Inferior parietal cortex (tissue), 1 donor: ENCODE results near the gene FGFRL1.
"Not testable (repeated sequence)": the region's sequence is repeated elsewhere in the genome, so short reads cannot be mapped to it uniquely, and the experiment has no call there.

Source experiments
- DNase-seq: peaks from one replicate; pipeline ENCODE4 v3.0.0-alpha.2; 2016; ENCODE audit errors: extremely low spot score

FGFRL1 gene

DNA sequence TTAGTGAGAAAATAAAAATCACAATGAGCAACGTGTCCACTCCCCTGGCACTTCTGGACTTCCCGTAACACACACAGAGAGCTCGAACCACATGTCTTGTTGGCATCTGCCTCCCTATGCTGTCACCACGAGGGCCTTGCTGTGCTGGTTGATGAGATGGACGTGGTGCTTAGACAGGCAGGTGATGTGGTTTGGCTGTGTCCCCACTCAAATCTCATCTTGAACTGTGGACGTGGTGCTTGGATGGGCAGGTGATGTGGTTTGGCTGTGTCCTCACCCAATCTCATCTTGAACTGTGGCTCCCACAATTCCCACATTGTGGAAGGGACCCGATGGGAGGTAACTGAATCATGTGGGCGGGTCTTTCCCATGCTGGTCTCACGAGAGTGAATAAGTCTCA, 40.0 kb downstream of the FGFRL1 start:
- DNase-seq: no peak

DNA sequence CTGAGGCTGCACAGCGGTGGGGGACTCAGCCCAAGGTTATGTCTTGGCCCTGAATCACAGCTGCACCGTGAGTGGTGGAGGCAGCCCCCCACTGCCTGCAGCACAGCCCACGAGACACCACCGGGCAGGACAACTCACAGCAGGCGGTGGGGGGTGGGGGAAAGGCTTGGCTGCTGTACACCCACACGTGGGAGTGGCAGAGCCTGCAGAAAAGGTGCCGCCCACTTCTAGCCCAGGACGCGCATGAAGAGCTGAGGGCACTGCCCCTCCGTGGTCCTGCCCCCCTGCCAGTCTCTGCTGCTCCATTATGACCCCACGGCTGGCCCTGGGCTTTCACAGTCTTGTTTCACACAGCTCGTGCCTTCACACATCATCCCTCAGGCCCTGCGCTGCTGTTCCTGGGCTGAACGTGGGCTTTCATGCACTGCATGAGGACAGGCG, 40.8 kb downstream of the FGFRL1 start:
- DNase-seq: no peak

DNA sequence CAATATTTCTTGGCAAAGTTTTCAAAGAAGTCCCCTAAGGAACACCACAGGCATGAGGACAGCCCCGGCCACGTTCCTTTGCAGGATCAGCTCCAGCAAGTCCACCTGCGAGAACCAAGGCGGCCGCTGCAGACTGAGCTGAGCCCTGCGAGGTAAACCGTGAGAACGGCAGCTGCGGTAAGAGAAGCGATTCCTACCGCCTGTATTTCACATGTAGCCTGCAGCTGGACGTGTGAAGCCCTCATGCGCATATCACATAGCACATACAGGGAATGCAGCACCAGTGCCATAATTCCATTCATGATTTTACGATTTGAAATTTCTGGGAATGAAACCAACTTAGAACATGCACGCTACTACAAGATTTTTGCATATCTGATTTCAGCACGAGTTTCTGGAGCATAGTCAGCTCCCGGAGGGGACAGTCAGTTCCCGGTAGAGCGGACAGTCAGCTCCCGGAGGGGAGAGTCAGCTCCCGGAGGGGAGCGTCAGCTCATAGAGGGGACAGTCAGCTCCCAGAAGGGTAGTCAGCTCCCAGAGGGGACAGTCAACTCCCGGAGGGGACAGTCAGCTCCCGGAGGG, 41.7 kb downstream of the FGFRL1 start:
- peak; percentile 11 for DNase-seq

DNA sequence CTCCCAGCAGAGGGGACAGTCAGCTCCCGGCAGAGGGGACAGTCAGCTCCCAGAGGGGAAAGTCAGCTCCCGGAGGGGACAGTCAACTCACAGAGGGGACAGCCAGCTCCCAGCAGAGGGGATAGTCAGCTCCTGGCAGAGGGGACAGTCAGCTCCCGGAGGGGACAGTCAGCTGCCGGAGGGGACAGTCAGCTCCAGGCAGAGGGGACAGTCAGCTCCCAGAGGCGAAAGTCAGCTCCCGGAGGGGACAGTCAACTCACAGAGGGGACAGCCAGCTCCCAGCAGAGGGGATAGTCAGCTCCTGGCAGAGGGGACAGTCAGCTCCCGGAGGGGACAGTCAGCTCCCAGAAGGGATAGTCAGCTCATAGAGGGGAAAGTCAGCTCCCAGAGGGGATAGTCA, 42.5 kb downstream of the FGFRL1 start:
- not testable (repeated sequence) for DNase-seq

DNA sequence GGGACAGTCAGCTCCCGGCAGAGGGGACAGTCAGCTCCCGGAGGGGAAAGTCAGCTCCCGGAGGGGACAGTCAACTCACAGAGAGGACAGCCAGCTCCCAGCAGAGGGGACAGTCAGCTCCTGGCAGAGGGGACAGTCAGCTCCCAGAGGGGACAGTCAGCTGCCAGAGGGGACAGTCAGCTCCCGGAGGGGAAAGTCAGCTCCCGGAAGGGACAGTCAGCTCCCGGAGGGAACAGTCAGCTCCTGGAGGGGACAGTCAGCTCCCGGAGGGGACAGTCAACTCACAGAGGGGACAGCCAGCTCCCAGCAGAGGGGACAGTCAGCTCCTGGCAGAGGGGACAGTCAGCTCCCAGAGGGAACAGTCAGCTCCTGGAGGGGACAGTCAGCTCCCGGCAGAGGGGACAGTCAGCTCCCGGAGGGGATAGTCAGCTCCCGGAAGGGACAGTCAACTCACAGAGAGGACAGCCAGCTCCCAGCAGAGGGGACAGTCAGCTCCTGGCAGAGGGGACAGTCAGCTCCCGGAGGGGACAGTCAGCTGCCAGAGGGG, 43.3 kb downstream of the FGFRL1 start:
- DNase-seq: not testable (repeated sequence)

DNA sequence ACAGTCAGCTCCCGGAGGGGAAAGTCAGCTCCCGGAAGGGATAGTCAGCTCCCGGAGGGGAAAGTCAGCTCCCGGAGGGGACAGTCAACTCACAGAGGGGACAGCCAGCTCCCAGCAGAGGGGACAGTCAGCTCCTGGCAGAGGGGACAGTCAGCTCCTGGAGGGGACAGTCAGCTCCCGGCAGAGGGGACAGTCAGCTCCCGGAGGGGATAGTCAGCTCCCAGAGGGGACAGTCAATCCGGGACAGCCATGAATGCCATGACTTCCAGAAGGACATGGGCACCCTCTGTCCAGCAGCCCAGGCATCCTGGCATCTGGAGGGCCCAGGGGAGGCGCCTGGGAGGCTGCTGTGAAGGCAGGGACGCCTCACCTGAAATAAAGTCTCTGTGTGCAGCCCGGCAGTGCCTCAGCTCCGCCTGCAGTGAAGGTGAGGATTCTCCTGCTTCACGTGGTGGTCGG, 43.8 kb downstream of the FGFRL1 start:
- DNase-seq: not testable (repeated sequence)

DNA sequence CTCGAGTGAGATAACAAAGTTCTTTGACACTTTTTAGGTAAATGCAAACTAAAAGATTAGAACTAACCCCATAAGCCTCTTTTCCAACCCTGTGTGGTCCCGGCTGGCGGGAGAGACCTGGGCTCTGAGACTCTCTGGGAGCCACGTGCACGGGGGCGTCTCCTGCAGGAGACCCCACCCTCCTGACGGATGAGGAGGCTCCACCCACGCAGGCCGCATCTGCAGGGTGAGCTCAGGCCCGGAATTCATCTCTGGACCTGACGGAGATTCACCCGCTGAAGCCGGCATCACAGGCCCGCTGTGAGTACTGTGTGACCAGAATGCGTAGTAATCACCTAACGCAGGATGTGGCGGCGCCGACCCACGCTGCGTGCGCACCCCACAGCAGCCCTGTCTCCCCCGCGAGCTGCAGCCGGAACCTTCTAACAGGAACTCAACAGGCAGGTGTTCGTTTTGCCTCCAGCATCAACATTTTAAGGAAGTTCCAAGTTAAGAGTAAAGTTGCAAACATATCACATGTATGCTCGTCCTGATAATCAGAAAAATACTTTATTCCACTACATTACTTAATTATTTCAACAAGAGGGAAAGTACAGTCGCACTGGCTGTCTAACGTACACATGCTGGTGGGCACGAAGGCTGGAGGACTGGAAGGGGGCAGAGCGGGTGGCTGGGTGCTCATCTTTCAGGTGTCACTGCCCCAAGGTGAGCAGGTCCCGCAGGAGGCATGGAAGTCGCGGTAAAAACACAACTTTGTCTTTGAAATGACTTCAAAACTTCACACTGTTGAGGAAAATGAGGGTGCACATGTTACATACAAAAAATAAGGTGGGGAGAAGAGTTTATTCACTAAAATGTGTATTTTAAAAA, 44.5 kb downstream of the FGFRL1 start:
- no peak for DNase-seq

DNA sequence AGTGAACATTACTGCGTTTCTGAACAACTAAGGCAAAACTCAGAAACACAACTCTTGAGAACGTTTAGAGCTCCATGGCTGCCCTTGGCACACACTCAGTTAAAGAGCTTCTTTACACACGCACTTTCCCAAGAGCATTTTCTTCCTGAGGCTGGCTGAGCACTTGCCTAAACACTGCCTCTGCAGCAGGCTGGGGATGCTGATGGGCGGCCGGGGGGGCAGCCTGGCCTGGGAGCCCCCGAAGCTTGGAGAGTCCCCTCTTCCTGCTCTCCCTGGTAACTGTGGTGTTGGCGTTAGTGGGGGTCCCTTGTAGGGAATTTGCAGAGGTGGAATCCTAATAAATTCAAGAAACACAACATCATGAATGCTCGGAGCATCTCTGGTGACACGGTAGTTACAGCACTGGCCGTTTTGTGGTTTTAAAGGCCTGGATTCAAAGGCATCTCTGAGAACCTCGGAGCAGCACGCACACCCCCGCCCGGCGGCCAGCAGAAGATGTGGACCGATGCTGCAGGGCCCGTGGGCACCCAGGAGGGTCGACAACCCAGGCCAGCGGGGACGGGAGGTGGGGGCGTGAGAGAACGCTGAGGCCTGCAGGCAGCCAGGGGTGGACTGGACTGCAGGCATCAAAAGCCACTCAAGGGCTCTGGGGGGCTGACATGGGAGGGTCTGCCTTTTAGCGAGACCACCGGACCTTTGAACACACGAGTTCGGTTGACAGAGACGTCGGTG, 45.4 kb downstream of the FGFRL1 start:
- DNase-seq: no peak

DNA sequence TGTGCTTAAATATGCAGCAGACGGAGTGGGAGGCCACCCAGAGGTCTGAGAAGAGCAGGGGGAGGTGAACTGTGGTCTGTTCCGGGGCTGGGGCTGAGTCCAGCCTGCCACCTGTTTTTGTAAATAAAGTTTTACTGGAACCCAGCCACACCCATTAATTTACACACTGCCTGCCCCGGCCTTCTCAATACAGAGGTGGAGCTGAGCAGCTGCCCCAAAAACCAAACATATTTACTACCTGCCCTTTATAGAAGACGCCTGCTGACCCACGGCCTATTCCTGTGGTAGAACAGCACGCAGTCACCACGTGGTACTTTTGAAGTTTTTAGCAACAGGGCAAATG, 45.9 kb downstream of the FGFRL1 start:
- no peak for DNase-seq

DNA sequence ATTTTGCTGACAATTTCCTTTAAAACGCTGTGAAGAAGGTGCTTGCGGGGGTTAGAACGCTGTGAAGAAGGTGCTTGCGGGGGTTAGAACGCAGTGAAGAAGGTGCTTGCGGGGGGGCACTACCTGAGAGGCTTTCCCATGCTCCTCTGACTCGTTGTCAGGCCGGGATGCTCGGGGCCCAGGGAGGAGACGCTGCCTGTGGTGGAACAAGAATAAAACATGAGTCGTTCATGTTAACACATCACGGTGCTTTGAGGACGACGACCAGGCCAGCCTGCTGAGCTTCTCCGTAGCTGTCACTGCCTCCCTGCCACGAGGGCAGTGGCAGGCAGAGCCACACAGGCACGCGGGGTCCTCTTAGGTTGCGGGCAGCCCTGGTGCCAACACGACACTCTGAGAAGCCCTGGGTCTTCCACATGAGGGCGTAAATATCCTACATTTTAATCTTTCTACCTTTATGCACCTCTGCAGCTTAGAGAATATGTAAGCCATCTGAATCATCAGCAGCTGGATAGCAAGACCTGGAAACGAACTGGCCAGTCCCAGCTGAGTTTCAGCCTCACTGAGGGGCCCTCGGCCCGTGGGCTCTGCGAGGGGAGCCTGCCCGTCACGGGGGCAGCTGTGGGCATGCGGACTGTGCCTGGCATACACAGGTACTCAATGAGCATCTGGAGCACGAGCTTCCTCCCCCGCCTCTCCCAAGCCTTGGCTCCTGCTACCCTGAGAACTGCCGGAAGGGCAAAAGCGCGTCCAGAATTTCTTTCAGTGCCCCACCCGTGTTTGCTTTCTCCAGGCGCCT, 47.0 kb downstream of the FGFRL1 start:
- no peak for DNase-seq

DNA sequence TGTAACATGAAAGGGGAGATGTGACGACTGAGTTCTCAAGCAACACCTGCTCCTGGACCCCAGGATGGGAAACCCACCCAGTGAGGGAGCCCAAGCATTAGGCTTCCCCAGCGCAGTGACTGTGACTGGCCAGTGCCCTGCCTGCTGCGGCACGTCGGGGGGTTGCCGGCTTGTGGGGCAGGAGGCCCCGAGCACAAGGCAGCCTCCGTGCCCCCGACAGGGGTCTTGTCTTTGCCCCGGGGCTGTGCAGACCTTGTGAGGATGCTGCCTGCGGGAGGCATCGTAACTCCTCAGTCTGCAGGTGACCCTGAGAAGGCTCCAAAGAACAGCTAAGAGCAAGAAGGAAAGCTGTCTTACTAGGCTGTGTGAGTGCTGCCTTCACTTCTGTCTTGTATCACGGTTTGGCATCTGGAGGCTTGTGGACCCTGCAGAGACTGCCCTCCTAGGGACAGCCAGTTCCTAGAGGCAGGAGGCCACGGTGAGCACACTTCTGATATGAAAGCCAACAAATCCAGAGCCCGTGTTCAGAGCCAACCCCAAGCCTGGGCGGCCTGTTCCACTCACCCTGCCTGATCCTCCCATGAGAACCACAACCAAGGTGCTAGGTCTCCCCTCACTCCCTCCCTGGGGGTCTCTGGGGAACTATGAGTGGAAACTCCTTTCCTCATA, 47.7 kb downstream of the FGFRL1 start:
- no peak for DNase-seq

DNA sequence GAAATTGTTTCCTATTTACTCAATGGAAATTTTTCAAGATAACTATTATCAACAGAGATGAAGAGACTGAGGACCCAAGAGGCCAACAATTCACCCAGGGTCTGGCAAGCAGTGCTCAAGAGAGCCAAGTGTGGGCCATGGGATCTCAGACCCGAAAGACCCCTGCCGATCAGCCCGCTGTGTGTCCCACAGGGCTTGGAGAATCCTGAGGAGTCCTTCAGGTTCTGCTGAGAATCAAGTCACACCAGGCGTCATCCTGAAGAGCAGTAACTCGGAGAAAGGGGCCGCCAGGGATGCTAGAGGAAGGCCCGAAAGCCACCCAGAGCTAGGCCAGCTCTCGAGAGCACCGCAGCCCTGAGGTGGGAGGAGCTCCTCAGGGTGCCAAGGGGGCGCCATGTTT, 48.7 kb downstream of the FGFRL1 start:
- DNase-seq: no peak

DNA sequence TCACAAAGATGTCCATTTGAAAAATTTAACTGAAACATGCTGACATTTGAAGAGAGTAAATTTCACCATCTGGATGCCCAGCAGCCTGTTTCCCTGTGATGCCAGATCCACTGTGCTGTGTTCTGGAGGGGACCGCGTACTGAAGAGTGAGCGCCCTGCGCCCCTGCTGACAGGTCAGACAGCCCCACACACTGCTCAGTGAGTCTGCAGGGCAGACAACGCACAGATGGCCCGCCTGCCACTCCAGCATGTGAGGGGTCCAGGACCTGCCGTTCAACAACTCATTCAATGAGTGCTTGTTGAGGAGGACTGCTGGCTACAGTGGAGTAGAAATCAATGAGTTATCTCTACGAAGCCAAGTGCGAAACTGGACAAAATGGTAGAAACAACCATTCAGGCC, 49.2 kb downstream of the FGFRL1 start:
- DNase-seq: no peak

DNA sequence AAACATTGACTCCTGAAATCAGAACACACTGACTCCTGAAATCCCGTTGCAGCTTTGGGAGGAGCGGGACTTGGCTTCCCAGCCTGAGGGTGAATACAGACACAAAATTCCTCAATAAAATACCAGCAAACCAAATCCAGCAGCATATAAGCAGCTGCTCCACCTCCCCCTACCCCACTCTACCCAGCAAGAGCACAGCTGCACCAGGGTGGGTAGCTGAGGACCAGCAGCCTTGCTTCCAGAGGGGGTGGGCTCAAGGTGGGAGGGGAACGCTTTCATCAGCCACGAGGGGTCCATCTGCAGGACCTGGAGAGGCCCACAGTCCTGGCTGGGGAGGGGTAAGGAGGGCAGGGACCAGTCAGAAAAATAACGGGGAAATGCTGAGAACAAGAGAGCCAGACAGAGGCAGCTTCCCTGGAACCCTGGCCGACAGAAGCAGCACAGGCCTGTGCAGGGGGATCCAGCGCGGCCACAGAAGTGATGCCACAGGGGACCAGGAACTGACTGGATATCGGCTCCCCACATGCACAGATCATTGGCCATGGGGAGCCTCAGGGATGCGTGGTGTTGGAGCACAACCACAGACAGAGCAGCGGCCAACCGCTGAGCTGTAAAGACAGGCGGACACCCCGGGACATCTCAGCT, 49.8 kb downstream of the FGFRL1 start:
- no peak for DNase-seq

DNA sequence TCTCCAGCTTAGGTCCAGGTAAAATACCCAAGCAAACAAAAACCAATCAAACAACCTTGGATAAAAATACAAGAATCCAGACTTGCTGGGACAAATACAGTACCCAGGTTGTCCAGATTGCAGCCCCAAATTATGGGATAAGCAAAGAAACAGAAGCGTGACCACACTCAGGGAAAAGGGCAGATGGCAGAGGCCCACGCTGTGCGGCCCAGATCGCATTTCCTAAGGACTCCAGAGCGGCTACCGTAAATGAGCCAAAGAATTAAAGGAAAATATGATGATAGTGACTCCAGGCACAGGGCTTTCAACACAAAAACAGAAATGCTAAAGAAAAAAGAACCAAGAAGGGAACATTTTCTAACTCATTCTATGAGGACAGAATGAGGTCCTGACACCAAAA, 50.3 kb downstream of the FGFRL1 start:
- DNase-seq: no peak

DNA sequence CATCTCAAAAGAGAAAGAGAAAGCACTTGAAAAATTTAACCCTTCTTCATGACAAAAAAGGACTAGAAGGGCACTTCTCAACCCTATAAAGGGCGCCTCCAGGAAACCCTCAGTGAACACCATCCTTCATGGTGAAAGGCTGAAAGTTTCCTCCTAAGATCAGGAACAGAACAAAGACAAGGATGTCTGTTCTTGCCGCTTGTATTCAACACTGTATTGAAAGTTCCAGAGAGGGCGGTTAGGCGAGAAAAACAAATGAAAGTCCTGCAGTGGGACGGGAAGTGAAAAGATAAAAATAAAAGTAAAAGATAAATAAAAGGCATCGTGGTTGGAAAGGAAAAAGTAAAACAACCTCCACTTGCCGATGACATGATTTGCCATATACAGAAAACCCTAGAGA, 51.0 kb downstream of the FGFRL1 start:
- DNase-seq: no peak

DNA sequence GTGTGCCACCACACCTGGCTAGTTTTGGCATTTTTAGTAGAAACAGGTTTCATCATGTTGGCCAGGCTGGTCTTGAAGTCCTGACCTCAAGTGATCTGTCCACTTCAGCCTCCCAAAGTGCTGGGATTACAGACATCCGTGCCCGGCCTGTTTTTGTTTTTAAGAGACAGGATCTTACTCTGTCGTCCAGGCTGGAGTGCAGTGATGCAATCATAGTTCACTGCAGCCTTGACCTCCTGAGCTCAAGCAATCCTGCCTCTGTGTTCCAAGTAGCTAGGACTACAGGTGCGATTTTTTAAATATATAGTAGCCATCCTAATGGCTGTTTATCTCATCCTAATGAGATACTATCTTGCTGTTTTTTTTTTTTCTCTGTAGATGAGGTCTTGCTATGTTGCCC, 54.3 kb downstream of the FGFRL1 start:
- DNase-seq: no peak

DNA sequence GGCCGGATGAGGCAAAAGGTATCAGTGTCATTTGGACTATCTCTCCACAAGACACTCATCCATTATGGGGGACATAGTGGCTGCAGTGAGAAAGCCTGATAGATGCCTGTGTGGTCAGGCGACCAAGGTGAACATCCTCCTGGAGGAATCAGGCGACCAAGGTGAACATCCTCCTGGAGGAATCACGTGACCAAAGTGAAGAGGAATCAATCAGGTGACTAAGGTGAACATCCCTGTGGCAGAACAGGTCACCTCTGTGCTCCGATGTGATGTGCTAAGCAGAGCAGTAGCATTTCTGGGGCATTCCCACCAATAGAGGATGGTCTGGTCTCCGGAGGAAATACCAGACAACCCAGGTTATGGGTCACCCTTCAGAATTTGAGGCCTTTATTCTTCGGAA, 58.0 kb downstream of the FGFRL1 start:
- DNase-seq: no peak

DNA sequence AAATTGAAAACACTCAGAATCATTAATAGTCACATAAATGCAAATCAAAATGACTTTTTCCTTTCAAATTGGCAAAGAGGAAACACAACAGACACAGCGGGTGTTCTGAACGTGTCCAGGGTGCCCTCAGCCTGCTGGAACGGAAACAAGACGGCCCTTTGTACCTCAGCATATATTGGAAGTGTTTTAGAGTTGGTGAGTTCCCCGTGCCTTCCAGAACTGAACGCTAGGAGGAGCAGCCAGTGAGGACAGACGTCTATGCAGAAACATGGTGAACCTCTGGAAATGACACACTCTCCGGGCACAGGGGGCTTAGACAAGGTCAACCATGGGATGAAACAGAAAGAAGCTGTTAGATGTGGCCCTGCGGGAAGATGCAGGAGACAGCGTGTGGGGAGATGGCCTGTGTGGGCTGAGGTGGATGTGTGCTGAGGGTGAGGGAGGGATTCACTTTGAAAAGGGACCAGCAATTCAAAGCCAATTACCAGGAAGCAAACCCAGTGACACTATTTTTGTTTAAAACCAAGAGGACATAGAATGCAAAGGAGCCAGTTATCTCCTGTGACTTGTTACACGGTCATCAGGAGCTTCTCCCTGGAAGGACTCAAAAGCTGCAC, 61.5 kb downstream of the FGFRL1 start:
- peak; percentile 63 for DNase-seq

DNA sequence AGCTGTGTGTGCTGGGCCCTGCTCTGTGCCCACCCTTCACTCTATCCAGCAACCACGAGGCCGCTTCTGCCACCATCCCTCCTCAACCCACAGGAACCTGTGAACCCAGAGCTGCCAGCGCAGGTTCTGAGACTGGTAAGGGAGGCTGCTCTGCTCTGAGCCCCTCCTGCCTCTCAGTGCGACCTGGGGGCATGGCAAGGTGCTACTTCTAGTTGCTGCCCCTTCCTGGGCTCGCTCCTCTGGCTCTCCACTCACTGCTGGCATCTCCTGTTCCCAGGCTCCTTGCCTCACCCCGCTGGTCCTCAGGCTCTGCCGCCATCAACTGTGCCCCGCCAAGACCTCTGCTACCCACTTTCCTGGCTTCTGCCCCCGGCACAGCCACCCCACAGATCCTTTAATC, 62.7 kb downstream of the FGFRL1 start:
- DNase-seq: no peak
